A549 (cell line): Measurements from ENCODE around the gene CARNS1. TPM values are rescaled to one million over a fixed set of nuclear protein-coding genes. Genes with fewer than 3 reads are reported as not detected.
A peak's percentile ranks its signal among the peaks of the same experiment; 100 is the strongest.

Source experiments
- ATAC-seq, 2 experiments: fragments of 200-7000 bp in 1 of 2; fragments of >200 bp in 1 of 2; cut with Nextera tagmentation in 1 of 2; cut with Tn5 transposase in 1 of 2; 3 replicates each; pipeline versions ENCODE4 v1.8.0 to v1.9.1; 2018 to 2020; ENCODE audit warnings: mild to moderate bottlenecking in 1 of 2, moderate library complexity in 1 of 2
- CTCF ChIA-PET: fragments of 300-600 bp; sonication (Branson Sonifier 250); formaldehyde crosslinking; extraction: SDS; loops from one replicate; lab custom pipeline; 2021; ENCODE audit warnings: antibody characterized with exemption, inconsistent platforms; lab: Yijun Ruan, JAX
- POLR2A ChIA-PET: fragments of 350-600 bp; formaldehyde crosslinking; extraction: SDS; loops from one replicate; lab custom pipeline; 2021; ENCODE audit warnings: antibody characterized with exemption, inconsistent platforms; lab: Yijun Ruan, JAX
- DNase-seq, 2 experiments: peaks; one replicate each; pipeline versions ENCODE4 v3.0.0 to v3.0.0-alpha.2; 2011 to 2016; ENCODE audit warnings: low read depth in 1 of 2, low spot score in 1 of 2
- FAIRE-seq: peaks from 2 replicates; lab custom pipeline; 2011; peaks lifted over from hg19 to GRCh38; lab: Jason Lieb, UNC
- H3K27ac ChIP-seq, 2 experiments: fragments of >200 bp; sonication (Bioruptor Twin); formaldehyde crosslinking; 3 replicates each; pipeline ENCODE4 v1.5.1; 2016 to 2017
- H3K4me1 ChIP-seq: fragments of >200 bp; sonication (Bioruptor Twin); formaldehyde crosslinking; 3 replicates; pipeline ENCODE4 v1.6.1; 2016
- H3K4me2 ChIP-seq: fragments of >200 bp; sonication (Bioruptor Twin); formaldehyde crosslinking; 3 replicates; pipeline ENCODE4 v1.6.1; 2016
- H3K4me3 ChIP-seq: fragments of >200 bp; sonication (Bioruptor Twin); formaldehyde crosslinking; 3 replicates; pipeline ENCODE4 v1.5.1; 2016
- H3K9me3 ChIP-seq: fragments of >200 bp; sonication (Bioruptor Twin); formaldehyde crosslinking; 3 replicates; pipeline ENCODE4 v1.6.1; 2016
- BCL3 ChIP-seq: fragments of >200 bp; sonication (Bioruptor Twin); formaldehyde crosslinking; IDR thresholded peaks from 3 replicates; pipeline ENCODE4 v1.6.1; 2016
- CBX8 ChIP-seq: fragments of 200-600 bp; sonication (generic); IDR thresholded peaks from 2 replicates; pipeline ENCODE4 v1.6.1; 2016
- CHD2 ChIP-seq: fragments of 150-350 bp; IDR thresholded peaks from 2 replicates; pipeline ENCODE4 v1.6.1; 2014; ENCODE audit warnings: low read length; ENCODE audit not compliant: partially characterized antibody
- EP300 ChIP-seq, 2 experiments: fragments of >200 bp; sonication (Bioruptor Twin); formaldehyde crosslinking; IDR thresholded peaks; 2 replicates in 1 of 2; 3 replicates in 1 of 2; pipeline ENCODE4 v1.6.1; 2016 to 2017
- FOSL2 ChIP-seq, 2 experiments: fragments of 450-650 bp in 1 of 2; fragments of >200 bp in 1 of 2; sonication (Bioruptor Twin) in 1 of 2; formaldehyde crosslinking; IDR thresholded peaks; 2 replicates each; pipeline versions ENCODE4 v1.5.0 to v1.6.1; 2016 to 2020; ENCODE audit warnings: mild to moderate bottlenecking in 1 of 2, moderate library complexity in 1 of 2
- FOXS1 ChIP-seq: fragments of 250-450 bp; sonication (Bioruptor Pico); IDR thresholded peaks from 2 replicates; pipeline ENCODE4 v1.5.0; 2020; ENCODE audit warnings: mild to moderate bottlenecking, moderate library complexity
- GATA3 ChIP-seq: IDR thresholded peaks from 2 replicates; pipeline ENCODE4 v1.6.1; 2012; ENCODE audit warnings: borderline replicate concordance
- HDAC2 ChIP-seq: fragments of 200-600 bp; sonication (generic); IDR thresholded peaks from 2 replicates; pipeline ENCODE4 v1.6.1; 2016
- HES2 ChIP-seq: fragments of >200 bp; sonication (Bioruptor Twin); formaldehyde crosslinking; IDR thresholded peaks from 2 replicates; pipeline ENCODE4 v1.6.1; 2016
- JUNB ChIP-seq: fragments of >200 bp; sonication (Bioruptor Twin); formaldehyde crosslinking; IDR thresholded peaks from 2 replicates; pipeline ENCODE4 v1.6.1; 2016
- KDM5A ChIP-seq: fragments of 200-600 bp; sonication (generic); IDR thresholded peaks from 2 replicates; pipeline ENCODE4 v1.6.1; 2016; ENCODE audit warnings: antibody characterized with exemption, mild to moderate bottlenecking
- POLR2A ChIP-seq: IDR thresholded peaks from 2 replicates; pipeline ENCODE4 v1.6.1; 2012; ENCODE audit warnings: mild to moderate bottlenecking, low read length
- POLR2AphosphoS2 ChIP-seq: conservative IDR thresholded peaks from 2 replicates; pipeline ENCODE4 v1.6.1; 2012; ENCODE audit warnings: low read length, improper control_type of control experiment, inconsistent platforms
- RNF2 ChIP-seq: fragments of 200-600 bp; sonication (generic); IDR thresholded peaks from 2 replicates; pipeline ENCODE4 v1.6.1; 2016; ENCODE audit warnings: low read depth, mild to moderate bottlenecking, antibody characterized with exemption, moderate library complexity, borderline replicate concordance
- TFCP2L1 ChIP-seq: fragments of 250-450 bp; sonication (Bioruptor Pico); IDR thresholded peaks from 2 replicates; pipeline ENCODE4 v1.5.0; 2021; ENCODE audit warnings: mild to moderate bottlenecking
- USF2 ChIP-seq: fragments of 450-650 bp; IDR thresholded peaks from 2 replicates; pipeline ENCODE4 v1.6.1; 2014; ENCODE audit warnings: antibody characterized with exemption
- WGBS: methylation state at CpG from one replicate; pipeline ENCODE4 v1.1.6; 2017; ENCODE audit errors: missing lambda C conversion rate; 5-methylcytosine and 5-hydroxymethylcytosine counted together
- polyA plus RNA-seq, 4 experiments: library from polyadenylated mRNA; depleted of rRNA in 3 of 4; stranded (reverse); fragments of >200 nt; fragmentation: RNase III in 1 of 4; extraction: RNeasy Plus Mini Kit Qiagen cat#74134 plus additional on column Dnase treatment in 1 of 4; gene quantifications; 2 replicates in 3 of 4; 3 replicates in 1 of 4; pipeline ENCODE4 v1.2.3, GENCODE V29; 2011 to 2017

Gene CARNS1
- polyA plus RNA-seq, 2 of the 4 experiments (the other 2 are of a cell fraction), result 0.08 to 0.10 TPM

- WGBS, result 88% methylated on average over 22 of the region's 24 CpGs
- no peak overlapping the region for H3K4me2 ChIP-seq
- TF ChIP-seq TFCP2L1 (CRISPR knock-in tag) (no peak), POLR2AphosphoS2 (0 out of 2 replicates have a peak, but pooled peaks have one; percentile 38), POLR2A (no peak)
- ChIA-PET POLR2A (interaction anchor here (1.2 kb wide), 1 partner anchor 44 kb away, joined by 3 read pairs; no protein-coding TSS in a partner anchor), CTCF (interaction anchor here (1.0 to 46.2 kb wide), 5 partner anchors 17 to 136 kb away, joined by 3 to 1913 read pairs (median 4); partner anchors contain the start of genes CLCF1, PITPNM1, POLD4 and RAD9A)
- no peaks in the 10 kb centered on the region for H3K9me3 ChIP-seq
- no peak overlapping the region for H3K4me3 ChIP-seq
- FAIRE-seq, result no peak
- no peak for DNase-seq
- no peak overlapping the region for H3K27ac ChIP-seq
- no peak for ATAC-seq
- H3K4me1 ChIP-seq, result peaks cover 15% of the 10 kb centered on the region
Observed at GRCh38 chr11:67397986-67398660, 17.4 kb upstream of the CARNS1 start.

GRCh38 chr11:67398661-67399563 lies 16.6 kb upstream of the CARNS1 start:
- Histone ChIP-seq H3K4me2 (no peak overlapping the region), H3K9me3 (no peaks in the 10 kb centered on the region), H3K4me1 (peaks cover 15% of the 10 kb centered on the region), H3K4me3 (no peak overlapping the region), H3K27ac (no peak overlapping the region)
- ChIA-PET CTCF (interaction anchor here (1.0 to 46.2 kb wide), 4 partner anchors 18 to 174 kb away, joined by 4 to 1913 read pairs (median 315); partner anchors contain the start of genes CLCF1, POLD4 and RAD9A), POLR2A (interaction anchor here (1.2 kb wide), 1 partner anchor 45 kb away, joined by 3 read pairs; no protein-coding TSS in a partner anchor)
- WGBS, result 91% methylated on average over 31 of the region's 31 CpGs
- DNase-seq, result no peak
- TF ChIP-seq CHD2 (no peak), CBX8 (no peak), FOSL2 (IDR thresholded peaks at IDR 0.05) (no peak), FOSL2 (CRISPR knock-in tag; IDR thresholded peaks at IDR 0.05) (no peak), HDAC2 (no peak), FOXS1 (no peak), JUNB (no peak), USF2 (no peak), BCL3 (no peak), EP300 (IDR thresholded peaks at IDR 0.05) (no peak), GATA3 (no peak)
- FAIRE-seq, result no peak
- no peak for ATAC-seq

DNA sequence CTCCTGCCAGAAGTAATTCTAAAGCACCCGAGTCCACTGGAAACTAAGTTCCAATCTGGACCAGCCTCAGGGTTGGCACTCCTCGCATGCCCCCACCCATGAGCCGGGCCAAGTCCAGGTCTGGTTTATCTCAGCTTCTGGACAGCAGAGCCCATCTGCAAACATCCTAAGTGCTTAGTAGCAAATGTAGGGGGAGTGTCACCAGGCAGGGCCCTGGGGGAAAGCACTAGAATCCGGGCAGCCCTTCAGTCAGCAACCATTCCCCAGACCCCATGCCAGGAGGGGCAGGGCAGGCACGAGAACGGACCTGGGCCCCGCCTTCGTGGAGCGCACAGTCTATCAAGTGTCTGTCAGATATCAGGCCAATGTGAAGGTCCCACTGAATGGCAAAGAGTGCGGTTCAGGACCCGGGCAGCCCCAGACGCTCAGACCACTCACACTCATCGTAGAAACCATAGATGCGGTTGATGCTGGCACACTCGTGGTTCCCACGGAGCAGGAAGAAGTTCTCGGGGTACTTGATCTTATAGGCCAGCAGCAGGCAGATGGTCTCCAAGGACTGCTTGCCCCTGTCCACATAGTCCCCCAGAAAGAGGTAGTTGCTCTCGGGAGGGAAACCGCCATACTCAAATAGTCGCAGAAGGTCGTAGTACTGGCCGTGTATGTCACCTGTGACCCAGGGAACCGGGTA lies 15.1 kb upstream of the CARNS1 start:
- peak overlapping the region; percentile 93 for H3K4me2 ChIP-seq
- CTCF ChIA-PET, result interaction anchor here (0.9 to 46.2 kb wide), 14 partner anchors 13 to 172 kb away, joined by 3 to 1913 read pairs (median 8); partner anchors contain the start of genes CARNS1, CLCF1, POLD4 and RAD9A
- TF ChIP-seq FOSL2 (IDR thresholded peaks at IDR 0.05) (no peak), FOSL2 (CRISPR knock-in tag; IDR thresholded peaks at IDR 0.05) (no peak), CHD2 (no peak), KDM5A (no peak), RNF2 (no peak), HES2 (no peak)
- TF ChIP-seq, all 56 proteins: peak for 0
- peaks cover 15% of the 10 kb centered on the region for H3K4me1 ChIP-seq
- no peak for FAIRE-seq
- H3K9me3 ChIP-seq, result no peaks in the 10 kb centered on the region
- no peak for DNase-seq
- peak overlapping the region; percentile 80 for H3K4me3 ChIP-seq
- POLR2A ChIA-PET, result interaction anchor here (1.4 to 2.2 kb wide), 5 partner anchors 26 to 65 kb away, joined by 3 to 12 read pairs (median 5); partner anchors contain the start of gene PTPRCAP
- 71% methylated on average over 23 of the region's 23 CpGs for WGBS
- ATAC-seq, result no peak
- H3K27ac ChIP-seq, result peak overlapping the region; percentile 89 to 98
